Neuronal stem cell (in vitro differentiated cells): Measurements from ENCODE around the gene ANKRD65.
A peak's percentile ranks its signal among the peaks of the same experiment; 100 is the strongest.

ENCODE experiments used
- DNase-seq: peaks from one replicate; pipeline ENCODE4 v3.0.0-alpha.2; 2013; ENCODE audit warnings: low spot score
- H2AFZ ChIP-seq: one replicate; pipeline ENCODE4 v1.6.1; 2013; ENCODE audit warnings: mild to moderate bottlenecking, low read length, inconsistent platforms
- H2AK5ac ChIP-seq: 2 replicates; pipeline ENCODE4 v1.6.1; 2013; ENCODE audit warnings: low read depth, mild to moderate bottlenecking, inconsistent platforms, low read length, moderate library complexity, mixed read lengths
- H2BK120ac ChIP-seq: 2 replicates; pipeline ENCODE4 v1.6.1; 2013; ENCODE audit warnings: low read depth, mild to moderate bottlenecking, inconsistent platforms, low read length, moderate library complexity, mixed read lengths
- H2BK12ac ChIP-seq: one replicate; pipeline ENCODE4 v1.6.1; 2013; ENCODE audit warnings: low read length, inconsistent platforms
- H2BK15ac ChIP-seq: 2 replicates; pipeline ENCODE4 v1.6.1; 2013; ENCODE audit warnings: mild to moderate bottlenecking, low read length, inconsistent platforms, mixed read lengths
- H2BK5ac ChIP-seq: one replicate; pipeline ENCODE4 v1.6.1; 2013; ENCODE audit warnings: inconsistent platforms, mild to moderate bottlenecking, low read length, moderate library complexity
- H3K14ac ChIP-seq: one replicate; pipeline ENCODE4 v1.6.1; 2013; ENCODE audit warnings: low read length, inconsistent platforms
- H3K18ac ChIP-seq: 2 replicates; pipeline ENCODE4 v1.6.1; 2013; ENCODE audit warnings: low read length, inconsistent platforms
- H3K23ac ChIP-seq: 2 replicates; pipeline ENCODE4 v1.6.1; 2013; ENCODE audit warnings: low read depth, mild to moderate bottlenecking, mixed read lengths, low read length, inconsistent platforms; ENCODE audit not compliant: poor library complexity
- H3K27ac ChIP-seq: replicated peaks from 3 replicates; pipeline ENCODE4 v1.5.1; 2013; ENCODE audit warnings: low read length, inconsistent platforms
- H3K27me3 ChIP-seq, 3 experiments: 2 replicates each; pipeline ENCODE4 v1.6.1; 2013; ENCODE audit warnings: low read length in 3 of 3, mild to moderate bottlenecking in 2 of 3, inconsistent platforms in 1 of 3, low read depth in 1 of 3, mixed read lengths in 1 of 3, moderate library complexity in 1 of 3; ENCODE audit not compliant: control insufficient read depth in 3 of 3, insufficient read depth in 3 of 3
- H3K36me3 ChIP-seq, 2 donors: replicated peaks in 1 of 2; 2 replicates each; pipeline ENCODE4 v1.6.1; 2013; ENCODE audit warnings: low read length in 2 of 2; ENCODE audit not compliant: control insufficient read depth in 2 of 2, insufficient read depth in 2 of 2
- H3K4ac ChIP-seq: 2 replicates; pipeline ENCODE4 v1.6.1; 2013; ENCODE audit warnings: inconsistent platforms, mild to moderate bottlenecking, low read length, moderate library complexity
- H3K4me1 ChIP-seq, 2 donors: 1 replicate in 1 of 2; 2 replicates in 1 of 2; pipeline ENCODE4 v1.6.1; 2013; ENCODE audit warnings: low read length in 2 of 2, low read depth in 1 of 2; ENCODE audit not compliant: control insufficient read depth in 2 of 2, insufficient read depth in 1 of 2
- H3K4me2 ChIP-seq: one replicate; pipeline ENCODE4 v1.6.1; 2013; ENCODE audit warnings: mild to moderate bottlenecking, low read length, inconsistent platforms; ENCODE audit not compliant: insufficient read depth, poor library complexity, severe bottlenecking
- H3K4me3 ChIP-seq, 2 donors: 2 replicates each; pipeline ENCODE4 v1.5.1; 2013; ENCODE audit warnings: low read length in 2 of 2, mild to moderate bottlenecking in 2 of 2, inconsistent platforms in 1 of 2, moderate library complexity in 1 of 2
- H3K79me1 ChIP-seq: one replicate; pipeline ENCODE4 v1.6.1; 2013; ENCODE audit warnings: low read depth, mild to moderate bottlenecking, inconsistent platforms, low read length, moderate library complexity
- H3K9ac ChIP-seq: one replicate; pipeline ENCODE4 v1.6.1; 2013; ENCODE audit warnings: mild to moderate bottlenecking, low read depth, low read length, inconsistent platforms; ENCODE audit not compliant: poor library complexity
- H3K9me3 ChIP-seq, 2 donors: replicated peaks in 1 of 2; 2 replicates each; pipeline versions ENCODE3 to v1.6.1; 2013; ENCODE audit warnings: low read length in 2 of 2, mild to moderate bottlenecking in 2 of 2, inconsistent platforms in 1 of 2, low read depth in 1 of 2, mixed read lengths in 1 of 2, moderate library complexity in 1 of 2; ENCODE audit not compliant: control insufficient read depth in 2 of 2, insufficient read depth in 1 of 2
- H4K8ac ChIP-seq: one replicate; pipeline ENCODE4 v1.6.1; 2013; ENCODE audit warnings: low read depth, mild to moderate bottlenecking, inconsistent platforms, low read length, moderate library complexity
- H4K91ac ChIP-seq: one replicate; pipeline ENCODE4 v1.6.1; 2013; ENCODE audit warnings: low read length, low read depth, mild to moderate bottlenecking, inconsistent platforms; ENCODE audit not compliant: poor library complexity
- WGBS, 2 donors: extraction: QIAGEN DNeasy Blood & Tissue Kit; methylation state at CpG; one replicate each; pipeline ENCODE4 v1.1.7; 2013; ENCODE audit warnings: missing lambda C conversion rate in 2 of 2, mixed read lengths in 1 of 2; ENCODE audit not compliant: insufficient read length in 2 of 2, insufficient replicate concordance in 1 of 2; ENCODE audit errors: extremely low coverage in 2 of 2; 5-methylcytosine and 5-hydroxymethylcytosine counted together

Gene ANKRD65

GRCh38 chr1:1432274-1432950, 11.3 kb upstream of the ANKRD65 start:
- peak overlapping the region; percentile 78 for H3K9ac ChIP-seq
- peak overlapping the region; percentile 98 for H2AK5ac ChIP-seq
- peaks cover 45 to 60% of the 10 kb centered on the region in 2 donors for H3K4me1 ChIP-seq
- peak overlapping the region; percentile 99 for H2BK15ac ChIP-seq
- peak overlapping the region; percentile 78 for H3K4ac ChIP-seq
- H3K18ac ChIP-seq: peak overlapping the region; percentile 96
- H3K14ac ChIP-seq: peak overlapping the region; percentile 5
- H2BK5ac ChIP-seq: peak overlapping the region; percentile 92
- no CpG with 5 or more reads among the region's 28 CpGs for WGBS, 2 donors
- DNase-seq: no peak
- peak overlapping the region; percentile 11 for H2BK12ac ChIP-seq
- peak overlapping the region; percentile 75 for H3K23ac ChIP-seq
- peak overlapping the region in 1 of 2 donors; percentile 10 for H3K4me3 ChIP-seq
- H4K91ac ChIP-seq: no peak overlapping the region
- peaks cover 0 to 20% (median 5%) of the 10 kb centered on the region in 3 experiments for H3K27me3 ChIP-seq
- H2AFZ ChIP-seq: peak overlapping the region; percentile 11
- peak overlapping the region; percentile 53 for H3K27ac ChIP-seq
- peak overlapping the region; percentile 6 for H2BK120ac ChIP-seq
- no peaks in the 10 kb centered on the region for H3K79me1 ChIP-seq
- no peaks in the 10 kb centered on the region for H3K36me3 ChIP-seq
- H4K8ac ChIP-seq: no peak overlapping the region
- H3K9me3 ChIP-seq: peaks cover 0 to 3% of the 10 kb centered on the region in 2 donors
- H3K4me2 ChIP-seq: no peak overlapping the region

- Histone ChIP-seq H3K23ac (peak overlapping the region; percentile 75), H2BK5ac (peak overlapping the region; percentile 92), H2BK12ac (peak overlapping the region; percentile 11), H3K9ac (peak overlapping the region; percentile 27), H3K79me1 (no peaks in the 10 kb centered on the region), H2AK5ac (peak overlapping the region; percentile 98), H3K4me2 (no peak overlapping the region), H3K27me3 (peaks cover 0 to 19% (median 5%) of the 10 kb centered on the region in 3 experiments), H3K18ac (peak overlapping the region; percentile 96), H2BK120ac (peak overlapping the region; percentile 48), H3K4me1 (peaks cover 45 to 56% of the 10 kb centered on the region in 2 donors), H2AFZ (peak overlapping the region; percentile 11), H2BK15ac (peak overlapping the region; percentile 99), H3K4ac (peak overlapping the region; percentile 78), H3K9me3 (peaks cover 0 to 3% of the 10 kb centered on the region in 2 donors), H3K36me3 (no peaks in the 10 kb centered on the region), H4K91ac (peak overlapping the region; percentile 19), H3K27ac (peak overlapping the region; percentile 53), H4K8ac (no peak overlapping the region), H3K14ac (peak overlapping the region; percentile 5), H3K4me3 (no peak overlapping the region)
- no peak for DNase-seq
- no CpG with 5 or more reads among the region's 5 CpGs for WGBS, 2 donors
Observed at GRCh38 chr1:1431845-1432273, 10.8 kb upstream of the ANKRD65 start.

- Histone ChIP-seq H2AFZ (no peak overlapping the region), H2BK12ac (peak overlapping the region; percentile 11), H3K9me3 (peaks cover 0 to 3% of the 10 kb centered on the region in 2 donors), H3K27ac (peak overlapping the region; percentile 53), H3K18ac (peak overlapping the region; percentile 96), H2AK5ac (peak overlapping the region; percentile 98), H3K27me3 (peaks cover 0 to 12% (median 5%) of the 10 kb centered on the region in 3 experiments), H4K8ac (no peak overlapping the region), H2BK5ac (peak overlapping the region; percentile 92), H3K14ac (no peak overlapping the region), H2BK120ac (peak overlapping the region; percentile 48), H3K4me3 (peak overlapping the region in 1 of 2 donors; percentile 17), H3K4me2 (no peak overlapping the region), H3K4ac (peak overlapping the region; percentile 78), H2BK15ac (peak overlapping the region; percentile 99), H3K36me3 (no peaks in the 10 kb centered on the region), H3K23ac (peak overlapping the region; percentile 75), H3K4me1 (peaks cover 47 to 59% of the 10 kb centered on the region in 2 donors), H4K91ac (peak overlapping the region; percentile 19), H3K79me1 (no peaks in the 10 kb centered on the region), H3K9ac (no peak overlapping the region)
- no peak for DNase-seq
- no CpG with 5 or more reads among the region's 18 CpGs for WGBS, 2 donors
Observed at GRCh38 chr1:1430992-1431844, 10.1 kb upstream of the ANKRD65 start.
